Midbrain (tissue), 1 donor: ENCODE results near the gene TRPC3.

ENCODE experiments used
- DNase-seq: peaks from one replicate; lab custom pipeline; 2025; lab: John Stamatoyannopoulos, UW

The TRPC3 gene

GRCh38 chr4:121873604-121874003 is 78.3 kb downstream of the TRPC3 start:
- DNase-seq = no peak

DNA sequence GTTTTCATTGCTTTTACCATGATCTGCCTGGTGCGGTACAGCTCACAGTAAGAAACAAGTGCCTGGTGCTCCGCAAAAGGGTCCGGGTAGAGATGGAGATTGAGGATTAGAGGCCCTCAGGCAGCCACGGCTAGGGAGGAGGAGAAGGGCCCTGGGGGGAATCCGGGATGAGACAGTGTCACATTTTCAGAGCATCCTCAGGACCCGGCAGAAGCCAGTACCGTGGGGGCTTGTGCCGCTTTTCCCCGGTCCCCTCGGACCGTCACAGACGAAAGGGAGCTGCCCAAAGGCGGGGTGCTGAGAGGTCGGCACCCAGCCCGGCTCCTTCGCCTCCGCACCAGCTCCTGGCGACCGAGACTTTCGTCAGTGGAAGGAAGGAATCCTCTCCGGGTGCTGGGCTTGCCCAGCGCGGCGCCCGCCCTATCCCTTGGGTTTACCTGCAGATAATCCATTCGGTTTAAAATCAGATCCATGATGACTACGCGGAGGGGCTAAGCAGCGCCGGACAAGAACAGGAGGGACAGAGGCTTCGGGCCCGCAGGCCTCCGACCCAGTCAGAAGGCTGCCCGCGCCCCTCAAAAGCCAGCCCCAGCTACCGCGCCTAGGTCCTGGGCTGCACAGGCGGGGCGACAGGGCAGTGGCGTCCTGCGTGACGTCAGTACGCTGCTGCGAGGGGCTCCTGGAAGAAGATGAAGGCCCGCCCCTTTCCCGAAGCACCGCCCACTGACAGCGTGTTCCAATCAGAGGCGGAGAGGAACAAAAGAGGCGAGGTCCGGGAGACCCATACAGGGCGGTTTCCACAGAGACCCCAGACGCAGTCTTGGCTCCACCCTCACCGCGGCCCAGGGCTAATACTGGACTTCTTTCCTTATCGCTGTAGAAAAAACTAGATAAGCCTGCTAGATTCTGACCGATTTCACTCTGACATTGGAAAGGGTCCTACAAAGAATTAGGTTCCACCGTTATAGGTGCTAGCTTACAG is 81.7 kb downstream of the TRPC3 start, which contains the start of gene BBS7:
BBS7 (minus strand) TSS at position 634 of the 982 bp plus-strand sequence; CDS start at position 473, 161 bp downstream.
- DNase-seq = peak; percentile 97

DNA sequence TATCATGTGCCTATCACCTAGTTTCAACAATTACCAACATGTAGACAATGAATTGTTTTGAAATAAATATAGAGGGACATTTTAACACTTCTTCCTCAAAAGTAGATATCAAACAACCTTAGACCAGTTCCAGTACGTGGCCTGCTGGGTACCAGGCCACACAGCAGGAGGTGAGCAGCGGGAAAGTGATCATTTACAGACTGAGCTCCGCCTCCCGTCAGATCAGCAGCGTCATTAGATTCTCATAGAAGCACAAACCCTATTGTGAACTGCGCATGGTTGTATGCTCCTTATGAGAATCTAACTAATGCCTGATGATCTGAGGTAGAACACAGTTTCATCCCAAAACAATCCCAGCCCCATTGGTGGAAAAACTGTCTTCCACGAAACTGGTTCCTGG is 88.1 kb downstream of the TRPC3 start:
- DNase-seq = no peak

- DNase-seq = no peak
These were observed 90.4 kb downstream of the TRPC3 start for GRCh38 chr4:121861426-121861825.

GRCh38 chr4:121860121-121860520 is 91.7 kb downstream of the TRPC3 start:
- no peak for DNase-seq

GRCh38 chr4:121851354-121851753 is 100.5 kb downstream of the TRPC3 start:
- DNase-seq = no peak

DNA sequence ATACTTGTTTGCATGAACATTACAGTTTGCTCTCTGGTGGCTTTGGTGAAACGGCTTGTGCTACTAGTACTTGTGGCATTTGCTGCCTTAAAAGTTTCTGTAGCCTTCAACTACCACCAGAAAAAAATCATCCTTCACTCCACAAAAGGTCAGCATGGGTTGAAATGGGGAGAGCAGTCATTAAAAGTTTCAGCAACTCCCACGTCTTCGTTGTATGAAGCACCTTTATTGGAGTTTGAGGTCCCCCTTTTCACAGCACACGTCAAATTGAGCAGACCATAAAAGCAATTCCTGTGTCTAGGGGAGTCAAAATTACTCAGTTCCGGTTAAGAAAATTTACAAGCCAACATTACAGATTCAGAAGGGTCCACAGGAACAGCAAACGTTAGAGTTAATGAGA is 105.2 kb downstream of the TRPC3 start:
- no peak for DNase-seq

GRCh38 chr4:121842862-121843261 is 109.0 kb downstream of the TRPC3 start:
- DNase-seq = no peak

GRCh38 chr4:121838136-121838535 is 113.7 kb downstream of the TRPC3 start:
- no peak for DNase-seq

DNA sequence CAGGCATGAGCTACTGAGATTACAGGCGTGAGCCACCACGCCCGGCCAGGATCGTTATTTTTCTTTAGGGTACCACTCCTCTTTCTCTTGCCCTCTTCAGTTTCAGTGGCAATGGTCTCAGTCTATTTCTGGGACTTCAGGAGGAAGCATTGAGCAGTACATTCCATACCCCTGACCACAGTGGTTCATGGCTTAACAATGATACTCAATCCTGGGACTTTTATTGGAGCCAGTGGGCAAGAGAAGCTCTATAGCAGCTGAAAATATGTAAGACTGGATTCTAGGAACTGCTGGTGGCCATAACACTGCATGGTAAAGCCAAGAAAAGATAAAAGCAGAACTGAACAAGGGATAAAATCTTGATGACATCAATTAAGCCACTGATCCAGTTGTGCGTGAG is 122.3 kb downstream of the TRPC3 start:
- no peak for DNase-seq
